Psoas muscle (tissue), 8 donors: ENCODE data around the gene TMEM203. TPM values are rescaled to one million over a fixed set of nuclear protein-coding genes. Genes with fewer than 3 reads are reported as not detected.

Source experiments
- ATAC-seq, 4 donors: fragments of 200-7000 bp; cut with Tn5 transposase; one replicate each; pipeline ENCODE4 v1.9.1; 2020; ENCODE audit warnings: moderate library complexity in 3 of 4, mild to moderate bottlenecking in 2 of 4
- DNase-seq, 2 donors: peaks; one replicate each; pipeline ENCODE4 v3.0.0-alpha.2; 2020
- H3K27ac ChIP-seq: fragments of 200-600 bp; one replicate; pipeline ENCODE4 v1.8.0; 2022
- H3K27me3 ChIP-seq, 3 donors: fragments of 200-600 bp in 1 of 3; one replicate each; pipeline versions ENCODE4 v1.6.1 to v1.8.0; 2013 to 2022; ENCODE audit warnings: low read length in 2 of 3, mild to moderate bottlenecking in 2 of 3, moderate library complexity in 1 of 3; ENCODE audit not compliant: insufficient read depth in 3 of 3
- H3K36me3 ChIP-seq, 2 donors: fragments of 200-600 bp in 1 of 2; one replicate each; pipeline versions ENCODE4 v1.6.1 to v1.8.0; 2013 to 2022; ENCODE audit warnings: low read depth in 1 of 2, mild to moderate bottlenecking in 1 of 2, moderate library complexity in 1 of 2; ENCODE audit not compliant: insufficient read depth in 1 of 2
- H3K4me1 ChIP-seq: fragments of 200-600 bp; one replicate; pipeline ENCODE4 v1.8.0; 2022
- H3K4me3 ChIP-seq: fragments of 200-600 bp; one replicate; pipeline ENCODE4 v1.8.0; 2022; ENCODE audit warnings: mild to moderate bottlenecking
- H3K9me3 ChIP-seq: fragments of 200-600 bp; one replicate; pipeline ENCODE4 v1.8.0; 2022
- WGBS, 3 donors: extraction: QIAGEN DNeasy Blood & Tissue Kit; methylation state at CpG; one replicate each; pipeline versions ENCODE4 v1.1.6 to v1.1.7; 2013; 5-methylcytosine and 5-hydroxymethylcytosine counted together
- intact Hi-C, 2 donors: fragments of 100-400 bp; cut with DNase I; formaldehyde crosslinking; loops; one replicate each; pipeline versions ENCODE4 v1.11.0 to v1.14.2; 2022
- polyA plus RNA-seq, 3 donors: library from polyadenylated mRNA; stranded (reverse); fragments of 200-250 nt; gene quantifications; one replicate each; pipeline ENCODE4 v1.2.3, GENCODE V29; 2013
- total RNA-seq, 4 donors: library from RNA; stranded (reverse); fragmentation: NEBNext Ultra II Directional in 2 of 4; extraction: Animal tissue kit (Norgen Biotek cat#: 25700) in 2 of 4; gene quantifications; one replicate each; pipeline versions ENCODE4 v1.2.1 to v1.2.4, GENCODE V29; 2021 to 2023
- TF ChIP-seq, protein P1 (sequence below): fragments of 200-600 bp; IDR thresholded peaks from one replicate; pipeline ENCODE4 v1.8.0; 2022; ENCODE audit warnings: antibody characterized with exemption
- donor health status: healthy with polysubstance abuse.
- donor health status: DM: no; HTN: no; CAD: no; lungs with moderate emphysema.
- donor health status: Bipolar disorder and iron deficiency.
- donor health status: healthy.
- donor health status: DM: yes; HTN: yes; CAD: no.
- donor health status: DM: no; HTN: no; CAD: no.
- donor health status: DM: no; HTN: no; CAD: no.
- donor health status: DM: yes; HTN: yes; CAD: no.

The TMEM203 gene
- total and polyA plus RNA-seq, 7 donors, result 30.6 to 71.6 (median 36.9) TPM

DNA sequence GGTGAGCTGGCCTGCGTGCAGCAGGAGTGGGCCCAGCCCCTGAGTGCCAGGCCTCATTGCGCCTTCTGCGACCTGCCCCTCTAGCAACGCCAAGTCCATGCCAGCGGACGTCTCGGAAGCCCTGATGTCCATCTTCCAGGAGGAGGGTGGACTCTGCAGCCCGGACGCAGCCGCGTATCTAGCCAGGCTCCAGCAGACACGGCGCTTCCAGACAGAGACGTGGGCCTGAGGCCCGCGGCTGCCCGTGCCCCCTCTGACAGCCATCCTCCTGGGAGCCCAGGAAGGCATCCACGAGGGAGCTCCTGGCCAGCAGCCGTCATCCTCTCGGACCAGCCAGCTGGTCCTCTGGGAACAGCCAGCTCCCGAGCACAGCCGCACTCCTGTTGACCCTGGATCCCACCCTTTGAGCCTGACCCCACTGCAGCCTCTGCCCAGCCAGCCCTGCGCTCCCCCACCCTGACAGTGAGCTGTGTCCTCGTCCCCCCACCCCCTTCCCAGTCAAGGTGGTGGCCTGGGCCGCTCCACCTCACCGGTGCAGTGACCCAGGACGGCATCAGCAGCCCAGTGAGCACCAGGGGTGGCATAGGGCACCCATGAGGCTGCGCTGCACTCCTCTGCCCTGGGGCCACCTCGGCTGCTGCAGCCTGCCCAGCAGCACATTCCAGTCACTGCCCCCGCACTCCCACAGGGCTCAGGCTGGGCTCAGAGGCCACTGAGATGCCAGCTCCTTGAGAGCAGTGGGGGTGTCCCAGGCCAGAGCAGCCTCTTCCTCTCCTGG, 10.9 kb upstream of the TMEM203 start:
- TF ChIP-seq, protein P1, sequence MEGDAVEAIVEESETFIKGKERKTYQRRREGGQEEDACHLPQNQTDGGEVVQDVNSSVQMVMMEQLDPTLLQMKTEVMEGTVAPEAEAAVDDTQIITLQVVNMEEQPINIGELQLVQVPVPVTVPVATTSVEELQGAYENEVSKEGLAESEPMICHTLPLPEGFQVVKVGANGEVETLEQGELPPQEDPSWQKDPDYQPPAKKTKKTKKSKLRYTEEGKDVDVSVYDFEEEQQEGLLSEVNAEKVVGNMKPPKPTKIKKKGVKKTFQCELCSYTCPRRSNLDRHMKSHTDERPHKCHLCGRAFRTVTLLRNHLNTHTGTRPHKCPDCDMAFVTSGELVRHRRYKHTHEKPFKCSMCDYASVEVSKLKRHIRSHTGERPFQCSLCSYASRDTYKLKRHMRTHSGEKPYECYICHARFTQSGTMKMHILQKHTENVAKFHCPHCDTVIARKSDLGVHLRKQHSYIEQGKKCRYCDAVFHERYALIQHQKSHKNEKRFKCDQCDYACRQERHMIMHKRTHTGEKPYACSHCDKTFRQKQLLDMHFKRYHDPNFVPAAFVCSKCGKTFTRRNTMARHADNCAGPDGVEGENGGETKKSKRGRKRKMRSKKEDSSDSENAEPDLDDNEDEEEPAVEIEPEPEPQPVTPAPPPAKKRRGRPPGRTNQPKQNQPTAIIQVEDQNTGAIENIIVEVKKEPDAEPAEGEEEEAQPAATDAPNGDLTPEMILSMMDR, result no peak
- no peaks in the 10 kb centered on the region for H3K27me3 ChIP-seq
- ATAC-seq, result no peak
- WGBS, 3 donors, result 88 to 90% (median 90%) methylated on average over 27 to 30 of the region's 30 CpGs
- no peaks in the 10 kb centered on the region for H3K9me3 ChIP-seq
- DNase-seq, result no peak
- H3K4me1 ChIP-seq, result no peaks in the 10 kb centered on the region
- H3K4me3 ChIP-seq, result no peak overlapping the region
- peaks cover 0 to 12% of the 10 kb centered on the region in 2 donors for H3K36me3 ChIP-seq
- H3K27ac ChIP-seq, result no peak overlapping the region
- intact Hi-C loops, result no loop called here

DNA sequence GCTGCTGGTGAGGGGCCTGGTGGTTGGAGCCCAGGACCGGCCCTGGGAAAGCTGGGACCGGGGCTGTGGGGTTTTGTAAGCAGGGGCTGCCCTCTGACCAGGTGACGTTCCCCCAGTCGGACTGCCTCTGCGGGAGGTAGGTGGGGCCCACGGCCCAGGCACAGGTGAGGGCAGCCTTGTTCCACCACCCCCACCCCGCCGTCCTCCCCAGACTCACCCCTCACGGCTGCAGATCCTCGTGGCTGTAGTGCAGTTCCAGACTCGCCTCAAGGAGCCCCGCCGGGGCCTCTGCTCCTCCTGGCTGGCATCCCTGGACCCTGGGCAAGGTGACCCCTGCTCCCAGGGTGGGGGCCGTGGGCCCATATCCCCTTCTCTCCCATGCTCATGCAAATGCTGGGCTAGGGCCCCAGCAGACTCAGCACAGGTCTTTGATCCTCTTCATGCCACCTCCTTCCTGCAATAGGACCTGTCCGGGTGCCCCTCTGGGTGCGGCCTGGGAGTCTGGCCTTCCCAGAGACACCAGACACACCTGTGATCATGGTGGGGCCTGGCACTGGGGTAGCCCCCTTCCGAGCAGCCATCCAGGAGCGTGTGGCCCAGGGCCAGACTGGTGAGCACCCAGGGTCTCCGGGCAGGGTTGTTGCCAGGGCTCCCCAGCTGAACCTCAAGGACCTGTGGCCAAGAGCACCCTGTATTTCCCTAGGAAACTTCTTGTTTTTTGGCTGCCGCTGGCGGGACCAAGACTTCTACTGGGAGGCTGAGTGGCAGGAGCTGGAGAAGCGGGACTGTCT, 9.9 kb upstream of the TMEM203 start:
- WGBS, 3 donors, result 91 to 94% (median 92%) methylated on average over 20 to 22 of the region's 22 CpGs
- no peaks in the 10 kb centered on the region for H3K4me1 ChIP-seq
- H3K27me3 ChIP-seq, result no peaks in the 10 kb centered on the region
- no peaks in the 10 kb centered on the region for H3K9me3 ChIP-seq
- H3K4me3 ChIP-seq, result no peak overlapping the region
- intact Hi-C loops, result no loop called here
- peaks cover 0 to 12% of the 10 kb centered on the region in 2 donors for H3K36me3 ChIP-seq
- TF ChIP-seq, protein P1, result no peak
- no peak overlapping the region for H3K27ac ChIP-seq
- no peak for DNase-seq
- ATAC-seq, result no peak

DNA sequence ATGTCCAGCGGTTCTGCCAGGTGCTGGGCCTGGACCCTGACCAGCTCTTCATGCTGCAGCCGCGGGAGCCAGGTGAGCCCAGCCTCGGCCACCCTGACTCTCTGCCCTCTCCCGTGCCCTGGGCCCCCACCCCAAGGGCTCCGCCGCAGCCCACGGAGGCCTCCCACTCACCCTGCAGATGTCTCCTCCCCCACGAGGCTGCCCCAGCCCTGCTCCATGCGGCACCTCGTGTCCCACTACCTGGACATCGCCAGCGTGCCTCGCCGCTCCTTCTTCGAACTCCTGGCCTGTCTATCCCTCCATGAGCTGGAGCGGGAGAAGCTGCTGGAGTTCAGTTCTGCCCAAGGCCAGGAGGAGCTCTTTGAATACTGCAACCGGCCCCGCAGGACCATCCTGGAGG, 9.2 kb upstream of the TMEM203 start:
- intact Hi-C loops, result no loop called here
- Histone ChIP-seq H3K27ac (no peak overlapping the region), H3K27me3 (no peaks in the 10 kb centered on the region), H3K9me3 (no peaks in the 10 kb centered on the region), H3K4me1 (no peaks in the 10 kb centered on the region), H3K4me3 (no peak overlapping the region), H3K36me3 (peaks cover 0 to 12% of the 10 kb centered on the region in 2 donors)
- TF ChIP-seq, protein P1, result no peak
- ATAC-seq (no peak), DNase-seq (no peak)
- 91 to 93% (median 92%) methylated on average over 19 of the region's 19 CpGs for WGBS, 3 donors

DNA sequence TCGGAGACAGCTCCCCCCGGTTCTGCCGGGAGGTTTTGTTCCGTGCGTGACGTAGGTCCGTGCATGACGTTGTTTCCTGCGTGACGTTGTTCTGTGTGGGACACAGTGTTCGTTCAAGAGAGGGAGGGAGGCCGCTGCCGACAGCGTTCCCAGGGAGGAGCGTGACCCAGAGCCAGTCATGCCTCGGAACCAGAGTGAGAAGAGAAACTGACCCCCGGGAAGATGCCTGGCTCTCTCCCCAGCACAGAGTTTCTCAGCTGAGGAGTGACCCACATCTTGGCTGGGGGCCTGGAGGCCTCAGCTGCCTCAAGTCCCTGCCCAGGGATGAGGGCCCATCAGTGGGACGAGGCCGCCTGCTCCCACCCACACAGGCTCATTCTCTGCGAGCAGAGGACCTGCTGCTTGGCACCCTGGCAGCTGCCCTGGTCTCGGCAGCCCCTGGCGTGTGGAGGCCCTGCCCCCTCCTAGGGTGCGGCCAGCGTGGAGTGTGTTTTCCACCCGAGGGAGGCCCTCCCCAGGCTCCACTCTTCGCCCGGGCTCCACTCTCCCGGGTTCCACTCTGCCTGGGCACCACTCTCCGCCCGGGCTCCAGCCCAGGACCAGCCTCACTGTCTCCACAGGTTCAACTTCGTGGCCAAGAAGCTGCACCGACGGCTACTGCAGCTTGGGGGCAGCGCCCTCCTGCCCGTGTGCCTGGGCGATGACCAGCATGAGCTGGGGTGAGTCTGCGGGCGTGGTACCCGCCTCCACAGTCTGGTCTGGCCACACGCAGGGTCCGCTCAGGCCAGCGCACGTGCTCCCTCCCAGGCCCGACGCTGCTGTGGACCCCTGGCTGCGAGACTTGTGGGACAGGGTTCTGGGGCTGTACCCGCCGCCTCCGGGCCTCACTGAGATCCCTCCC, 8.0 kb upstream of the TMEM203 start:
- no peak overlapping the region for H3K4me3 ChIP-seq
- WGBS, 3 donors, result 80 to 88% (median 81%) methylated on average over 49 of the region's 49 CpGs
- no peaks in the 10 kb centered on the region for H3K4me1 ChIP-seq
- H3K36me3 ChIP-seq, result peaks cover 0 to 12% of the 10 kb centered on the region in 2 donors
- H3K27me3 ChIP-seq, result no peaks in the 10 kb centered on the region
- TF ChIP-seq, protein P1, result no peak
- no peak overlapping the region for H3K27ac ChIP-seq
- ATAC-seq (no peak), DNase-seq (no peak)
- no peaks in the 10 kb centered on the region for H3K9me3 ChIP-seq
- intact Hi-C loops, result no loop called here
